Neural progenitor cell (in vitro differentiated cells): ENCODE data around the gene KBTBD2. TPM values are rescaled to one million over a fixed set of nuclear protein-coding genes. Genes with fewer than 3 reads are reported as not detected.
A peak's percentile ranks its signal among the peaks of the same experiment; 100 is the strongest.

Source experiments
- DNase-seq: peaks from one replicate; pipeline ENCODE4 v3.0.0-alpha.2; 2016; ENCODE audit warnings: low spot score
- H2AFZ ChIP-seq: fragments of 200-600 bp; sonication (generic); replicated peaks from 2 replicates; pipeline ENCODE4 v1.6.1; 2016; ENCODE audit warnings: antibody characterized with exemption
- H3F3A ChIP-seq: fragments of 200-600 bp; sonication (generic); 2 replicates; pipeline ENCODE4 v1.6.1; 2016; ENCODE audit warnings: antibody characterized with exemption, low read depth
- H3K27ac ChIP-seq: fragments of 200-600 bp; sonication (generic); 2 replicates; pipeline ENCODE4 v1.5.1; 2016; ENCODE audit warnings: mild to moderate bottlenecking
- H3K27me3 ChIP-seq: fragments of 200-600 bp; sonication (generic); 2 replicates; pipeline ENCODE4 v1.6.1; 2016; ENCODE audit warnings: mild to moderate bottlenecking, moderate library complexity
- H3K36me3 ChIP-seq: fragments of 200-600 bp; sonication (generic); 2 replicates; pipeline ENCODE4 v1.5.1; 2016
- H3K4me1 ChIP-seq: fragments of 200-600 bp; sonication (generic); 2 replicates; pipeline ENCODE4 v1.6.1; 2016; ENCODE audit warnings: mixed run types
- H3K4me2 ChIP-seq: fragments of 200-600 bp; sonication (generic); 2 replicates; pipeline ENCODE4 v1.6.1; 2016
- H3K4me3 ChIP-seq: fragments of 200-600 bp; sonication (generic); 2 replicates; pipeline ENCODE4 v1.5.1; 2016
- H3K79me2 ChIP-seq: fragments of 200-600 bp; sonication (generic); 2 replicates; pipeline ENCODE4 v1.6.1; 2016; ENCODE audit warnings: low read depth
- H3K9ac ChIP-seq: fragments of 200-600 bp; sonication (generic); 2 replicates; pipeline ENCODE4 v1.6.1; 2016
- H3K9me3 ChIP-seq: fragments of 200-600 bp; sonication (generic); 2 replicates; pipeline ENCODE4 v1.5.1; 2016; ENCODE audit warnings: low read depth
- H4K20me1 ChIP-seq: fragments of 200-600 bp; sonication (generic); 2 replicates; pipeline ENCODE4 v1.6.1; 2016; ENCODE audit warnings: low read depth
- H3K27ac Mint-ChIP-seq: 3 replicates; pipeline ENCODE4 v1.8.0; 2021; ENCODE audit warnings: mixed read lengths
- H3K27me3 Mint-ChIP-seq: 2 replicates; pipeline ENCODE4 v1.8.0; 2022; ENCODE audit warnings: low read depth, mild to moderate bottlenecking, inconsistent platforms, moderate library complexity, mixed read lengths; ENCODE audit not compliant: insufficient read depth
- H3K36me3 Mint-ChIP-seq: 3 replicates; pipeline ENCODE4 v1.8.0; 2021; ENCODE audit warnings: mixed read lengths
- H3K4me1 Mint-ChIP-seq: 3 replicates; pipeline ENCODE4 v1.8.0; 2021; ENCODE audit warnings: mixed read lengths
- H3K4me3 Mint-ChIP-seq: 3 replicates; pipeline ENCODE4 v1.8.0; 2021; ENCODE audit warnings: mild to moderate bottlenecking, moderate library complexity, mixed read lengths
- H3K9me3 Mint-ChIP-seq: 3 replicates; pipeline ENCODE4 v1.8.0; 2020; ENCODE audit warnings: mixed read lengths
- CTCF ChIP-seq: fragments of 200-600 bp; sonication (generic); IDR thresholded peaks from 2 replicates; pipeline ENCODE4 v1.5.1; 2017; ENCODE audit warnings: antibody characterized with exemption, mild to moderate bottlenecking
- EZH2 ChIP-seq: fragments of 200-600 bp; sonication (generic); IDR thresholded peaks from 2 replicates; pipeline ENCODE4 v1.6.1; 2017; ENCODE audit warnings: antibody characterized with exemption, mild to moderate bottlenecking, moderate library complexity
- EZH2phosphoT487 ChIP-seq: fragments of 200-600 bp; sonication (generic); IDR thresholded peaks from 2 replicates; pipeline ENCODE4 v1.6.1; 2017; ENCODE audit warnings: antibody characterized with exemption
- total RNA-seq: library from RNA; depleted of rRNA; stranded (reverse); fragments of >200 nt; gene quantifications from 2 replicates; pipeline ENCODE4 v1.2.3, GENCODE V29; 2015; ENCODE audit warnings: low replicate concordance

Gene KBTBD2
- total RNA-seq, 1 donor from 2014 or later, result 45.5 TPM

- H2AFZ ChIP-seq, result no peak overlapping the region
- TF ChIP-seq CTCF (no peak), EZH2phosphoT487 (no peak), EZH2 (no peak)
Observed at GRCh38 chr7:32896564-32897347, 5.2 kb upstream of the KBTBD2 start.

GRCh38 chr7:32894171-32894570 lies 2.6 kb upstream of the KBTBD2 start:
- peaks cover 18% of the 10 kb centered on the region for H3K79me2 ChIP-seq
- TF ChIP-seq CTCF (no peak), EZH2phosphoT487 (no peak), EZH2 (no peak)
- H3K9ac ChIP-seq, result no peak overlapping the region
- peaks cover 10% of the 10 kb centered on the region for H3K27me3 Mint-ChIP-seq
- H3K27ac ChIP-seq, result no peak overlapping the region
- H3K4me1 ChIP-seq, result peaks cover 14% of the 10 kb centered on the region
- H3K4me3 Mint-ChIP-seq, result peak overlapping the region; percentile 33
- peaks cover 26% of the 10 kb centered on the region for H3K27me3 ChIP-seq
- no peak overlapping the region for H3K27ac Mint-ChIP-seq
- H4K20me1 ChIP-seq, result peaks cover 17% of the 10 kb centered on the region
- no peak overlapping the region for H3K4me3 ChIP-seq
- no peaks in the 10 kb centered on the region for H3K9me3 ChIP-seq
- peaks cover 25% of the 10 kb centered on the region for H3F3A ChIP-seq
- H2AFZ ChIP-seq, result no peak overlapping the region
- H3K4me1 Mint-ChIP-seq, result peaks cover 35% of the 10 kb centered on the region
- no peak for DNase-seq
- H3K9me3 Mint-ChIP-seq, result no peaks in the 10 kb centered on the region
- H3K36me3 ChIP-seq, result no peaks in the 10 kb centered on the region
- H3K36me3 Mint-ChIP-seq, result no peaks in the 10 kb centered on the region
- H3K4me2 ChIP-seq, result no peak overlapping the region

More at GRCh38 chr7:32896564-32897347, 5.2 kb upstream of the KBTBD2 start:
- H3K27ac ChIP-seq, result no peak overlapping the region
- no peaks in the 10 kb centered on the region for H3K36me3 ChIP-seq
- no peaks in the 10 kb centered on the region for H4K20me1 ChIP-seq
- H3K27me3 ChIP-seq, result peaks cover 26% of the 10 kb centered on the region
- H3K4me3 Mint-ChIP-seq, result no peak overlapping the region
- DNase-seq, result no peak
- no peak overlapping the region for H3K4me2 ChIP-seq
- peaks cover 6% of the 10 kb centered on the region for H3K4me1 ChIP-seq
- no peak overlapping the region for H3K27ac Mint-ChIP-seq
- no peaks in the 10 kb centered on the region for H3K9me3 Mint-ChIP-seq
- peaks cover 4% of the 10 kb centered on the region for H3K27me3 Mint-ChIP-seq
- peaks cover 24% of the 10 kb centered on the region for H3K4me1 Mint-ChIP-seq
- no peaks in the 10 kb centered on the region for H3K36me3 Mint-ChIP-seq
- peaks cover 17% of the 10 kb centered on the region for H3F3A ChIP-seq
- no peak overlapping the region for H3K9ac ChIP-seq
- no peaks in the 10 kb centered on the region for H3K79me2 ChIP-seq
- no peak overlapping the region for H3K4me3 ChIP-seq
- H3K9me3 ChIP-seq, result no peaks in the 10 kb centered on the region

GRCh38 chr7:32893722-32894121 lies 2.2 kb upstream of the KBTBD2 start:
- Histone ChIP-seq H3K4me1 (peaks cover 14% of the 10 kb centered on the region), H3K9ac (no peak overlapping the region), H4K20me1 (peaks cover 21% of the 10 kb centered on the region), H3K4me3 (no peak overlapping the region), H3K27me3 (peaks cover 25% of the 10 kb centered on the region), H3K4me2 (no peak overlapping the region), H2AFZ (no peak overlapping the region), H3K9me3 (no peaks in the 10 kb centered on the region), H3K36me3 (no peaks in the 10 kb centered on the region), H3K27ac (no peak overlapping the region), H3K79me2 (peaks cover 23% of the 10 kb centered on the region), H3F3A (peaks cover 25% of the 10 kb centered on the region)
- Mint-ChIP-seq H3K4me3 (peak overlapping the region; percentile 91), H3K27me3 (peaks cover 8% of the 10 kb centered on the region), H3K4me1 (peaks cover 37% of the 10 kb centered on the region), H3K9me3 (no peaks in the 10 kb centered on the region), H3K36me3 (no peaks in the 10 kb centered on the region), H3K27ac (peak overlapping the region; percentile 99)
- TF ChIP-seq EZH2, result no peak
- TF ChIP-seq CTCF, result no peak
- TF ChIP-seq EZH2phosphoT487, result no peak
- DNase-seq, result no peak
